ENCODE results near the gene TRAT1.

GRCh38 chr3:108835101-108835500, 12.5 kb downstream of the TRAT1 start:
- TF ChIP-seq SUZ12 (IDR thresholded peaks at IDR 0.05; ENCODE audit: low read depth, low read length) (no peak), MNT (IDR thresholded peaks at IDR 0.05) (no peak), CEBPB (IDR thresholded peaks at IDR 0.05; ENCODE audit: borderline replicate concordance, low read depth, low read length) (no peak), TCF7L2 (IDR thresholded peaks at IDR 0.05; ENCODE audit: low read depth, low read length) (no peak), CTCF (CRISPR knock-in tag; IDR thresholded peaks at IDR 0.05) (no peak), ZNF124 (CRISPR knock-in tag; IDR thresholded peaks at IDR 0.05) (no peak), ZNF558 (CRISPR knock-in tag; IDR thresholded peaks at IDR 0.05; ENCODE audit: borderline replicate concordance) (no peak), POLR2A (IDR thresholded peaks at IDR 0.05; ENCODE audit: insufficient read depth in 1 of 2, low read depth in 2 of 2, low read length in 2 of 2) (no peak), KLF13 (CRISPR knock-in tag; IDR thresholded peaks at IDR 0.05) (no peak), ARID3A (IDR thresholded peaks at IDR 0.05; ENCODE audit: low read depth, low read length) (no peak), ELF1 (CRISPR knock-in tag; IDR thresholded peaks at IDR 0.05) (no peak)
